Inflammatory macrophage treated with lipopolysaccharide for 4 hours (primary cell): ENCODE results near the gene OR2AJ1.

ENCODE experiments used
- DNase-seq: peaks from one replicate; pipeline ENCODE4 v3.0.0-alpha.2; 2020

Gene OR2AJ1

GRCh38 chr1:247962911-247963588 lies 38.4 kb downstream of the OR2AJ1 start:
- no peak for DNase-seq

- DNase-seq: no peak
Measured at GRCh38 chr1:247964933-247965332, 40.2 kb downstream of the OR2AJ1 start, which contains the start of gene OR2AK2. Gene OR2AK2, plus strand, starts transcription at chr1:247965233. Its CDS starts 144 bp downstream, at chr1:247965377.

- peak; percentile 46 for DNase-seq
Measured at GRCh38 chr1:247966532-247967204, 42.0 kb downstream of the OR2AJ1 start.
